Measurements from ENCODE around the gene ISG20. TPM values are rescaled to one million over a fixed set of nuclear protein-coding genes. Genes with fewer than 3 reads are reported as not detected.

ISG20 gene
- total and polyA plus RNA-seq, 4 donors = 6.8 to 36.5 (median 14.3) TPM

- Histone ChIP-seq H3K27me3 (ENCODE audit: control insufficient read depth in 4 of 4, insufficient read depth in 4 of 4, low read length in 3 of 4) (no peaks in the 10 kb centered on the region), H3K4me3 (ENCODE audit: low read depth in 1 of 3, low read length in 3 of 3) (no peak overlapping the region), H3K27ac (ENCODE audit: low read depth in 1 of 2, low read length in 2 of 2) (no peak overlapping the region), H3K4me1 (ENCODE audit: control insufficient read depth in 4 of 4, insufficient read depth in 4 of 4, low read length in 3 of 4) (no peaks in the 10 kb centered on the region), H3K36me3 (ENCODE audit: control insufficient read depth in 4 of 4, insufficient read depth in 3 of 4, low read depth in 1 of 4, low read length in 3 of 4) (no peaks in the 10 kb centered on the region), H3K9ac (ENCODE audit: low read depth in 1 of 2, low read length in 2 of 2) (no peak overlapping the region), H3K9me3 (ENCODE audit: control insufficient read depth in 4 of 4, low read length in 3 of 4) (no peaks in the 10 kb centered on the region)
- TF ChIP-seq YY1 (IDR thresholded peaks at IDR 0.05) (no peak), SP1 (IDR thresholded peaks at IDR 0.05) (no peak), HNF4G (IDR thresholded peaks at IDR 0.05) (no peak), GABPA (IDR thresholded peaks at IDR 0.05 in 1 of 2, conservative IDR thresholded peaks at IDR 0.05 in 1 of 2) (no peak), CTCF (IDR thresholded peaks at IDR 0.05; ENCODE audit: low read depth, low read length, missing input control) (no peak), MAX (IDR thresholded peaks at IDR 0.05) (no peak), FOXA1 (IDR thresholded peaks at IDR 0.05) (no peak), RAD21 (IDR thresholded peaks at IDR 0.05) (no peak), RXRA (IDR thresholded peaks at IDR 0.05) (no peak), EGR1 (IDR thresholded peaks at IDR 0.05; ENCODE audit: low read depth in 2 of 2) (no peak)
- TF ChIP-seq, protein P1, sequence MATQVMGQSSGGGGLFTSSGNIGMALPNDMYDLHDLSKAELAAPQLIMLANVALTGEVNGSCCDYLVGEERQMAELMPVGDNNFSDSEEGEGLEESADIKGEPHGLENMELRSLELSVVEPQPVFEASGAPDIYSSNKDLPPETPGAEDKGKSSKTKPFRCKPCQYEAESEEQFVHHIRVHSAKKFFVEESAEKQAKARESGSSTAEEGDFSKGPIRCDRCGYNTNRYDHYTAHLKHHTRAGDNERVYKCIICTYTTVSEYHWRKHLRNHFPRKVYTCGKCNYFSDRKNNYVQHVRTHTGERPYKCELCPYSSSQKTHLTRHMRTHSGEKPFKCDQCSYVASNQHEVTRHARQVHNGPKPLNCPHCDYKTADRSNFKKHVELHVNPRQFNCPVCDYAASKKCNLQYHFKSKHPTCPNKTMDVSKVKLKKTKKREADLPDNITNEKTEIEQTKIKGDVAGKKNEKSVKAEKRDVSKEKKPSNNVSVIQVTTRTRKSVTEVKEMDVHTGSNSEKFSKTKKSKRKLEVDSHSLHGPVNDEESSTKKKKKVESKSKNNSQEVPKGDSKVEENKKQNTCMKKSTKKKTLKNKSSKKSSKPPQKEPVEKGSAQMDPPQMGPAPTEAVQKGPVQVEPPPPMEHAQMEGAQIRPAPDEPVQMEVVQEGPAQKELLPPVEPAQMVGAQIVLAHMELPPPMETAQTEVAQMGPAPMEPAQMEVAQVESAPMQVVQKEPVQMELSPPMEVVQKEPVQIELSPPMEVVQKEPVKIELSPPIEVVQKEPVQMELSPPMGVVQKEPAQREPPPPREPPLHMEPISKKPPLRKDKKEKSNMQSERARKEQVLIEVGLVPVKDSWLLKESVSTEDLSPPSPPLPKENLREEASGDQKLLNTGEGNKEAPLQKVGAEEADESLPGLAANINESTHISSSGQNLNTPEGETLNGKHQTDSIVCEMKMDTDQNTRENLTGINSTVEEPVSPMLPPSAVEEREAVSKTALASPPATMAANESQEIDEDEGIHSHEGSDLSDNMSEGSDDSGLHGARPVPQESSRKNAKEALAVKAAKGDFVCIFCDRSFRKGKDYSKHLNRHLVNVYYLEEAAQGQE (IDR thresholded peaks at IDR 0.05) = no peak
- WGBS = 61% methylated on average over 3 of the region's 3 CpGs
- DNase-seq (ENCODE audit: low spot score) = no peak
Measured at GRCh38 chr15:88684345-88684744, 45.5 kb downstream of the ISG20 start.

- Histone ChIP-seq H3K27me3 (ENCODE audit: control insufficient read depth in 4 of 4, insufficient read depth in 4 of 4, low read length in 3 of 4) (peaks cover 0 to 4% (median 0%) of the 10 kb centered on the region in 4 donors), H3K36me3 (ENCODE audit: control insufficient read depth in 4 of 4, insufficient read depth in 3 of 4, low read depth in 1 of 4, low read length in 3 of 4) (no peaks in the 10 kb centered on the region), H3K9ac (ENCODE audit: low read depth in 1 of 2, low read length in 2 of 2) (no peak overlapping the region), H3K27ac (ENCODE audit: low read depth in 1 of 2, low read length in 2 of 2) (no peak overlapping the region), H3K4me1 (ENCODE audit: control insufficient read depth in 4 of 4, insufficient read depth in 4 of 4, low read length in 3 of 4) (no peaks in the 10 kb centered on the region), H3K4me3 (ENCODE audit: low read depth in 1 of 3, low read length in 3 of 3) (no peak overlapping the region), H3K9me3 (ENCODE audit: control insufficient read depth in 4 of 4, low read length in 3 of 4) (no peaks in the 10 kb centered on the region)
- no peak for TF ChIP-seq ZBTB33 (IDR thresholded peaks at IDR 0.05)
- no peak for TF ChIP-seq RXRA (IDR thresholded peaks at IDR 0.05)
- no peak for TF ChIP-seq NR2F2 (IDR thresholded peaks at IDR 0.05)
- TF ChIP-seq YY1 (IDR thresholded peaks at IDR 0.05) = no peak
- no peak for TF ChIP-seq MAX (IDR thresholded peaks at IDR 0.05)
- TF ChIP-seq, protein P1 (IDR thresholded peaks at IDR 0.05) = no peak
- TF ChIP-seq HNF4G (IDR thresholded peaks at IDR 0.05) = no peak
- TF ChIP-seq JUND (IDR thresholded peaks at IDR 0.05) = no peak
- TF ChIP-seq FOXA2 (IDR thresholded peaks at IDR 0.05) = no peak
- no peak for TF ChIP-seq RAD21 (IDR thresholded peaks at IDR 0.05)
- no peak for TF ChIP-seq HNF4A (conservative IDR thresholded peaks at IDR 0.05)
- no peak for TF ChIP-seq EGR1 (IDR thresholded peaks at IDR 0.05; ENCODE audit: low read depth in 2 of 2)
- WGBS = 81% methylated on average over 2 of the region's 2 CpGs
- no peak for DNase-seq (ENCODE audit: low spot score)
Measured at GRCh38 chr15:88686166-88686565, 47.4 kb downstream of the ISG20 start.
